Measurements from ENCODE around the gene DDB1.

The DDB1 gene

DNA sequence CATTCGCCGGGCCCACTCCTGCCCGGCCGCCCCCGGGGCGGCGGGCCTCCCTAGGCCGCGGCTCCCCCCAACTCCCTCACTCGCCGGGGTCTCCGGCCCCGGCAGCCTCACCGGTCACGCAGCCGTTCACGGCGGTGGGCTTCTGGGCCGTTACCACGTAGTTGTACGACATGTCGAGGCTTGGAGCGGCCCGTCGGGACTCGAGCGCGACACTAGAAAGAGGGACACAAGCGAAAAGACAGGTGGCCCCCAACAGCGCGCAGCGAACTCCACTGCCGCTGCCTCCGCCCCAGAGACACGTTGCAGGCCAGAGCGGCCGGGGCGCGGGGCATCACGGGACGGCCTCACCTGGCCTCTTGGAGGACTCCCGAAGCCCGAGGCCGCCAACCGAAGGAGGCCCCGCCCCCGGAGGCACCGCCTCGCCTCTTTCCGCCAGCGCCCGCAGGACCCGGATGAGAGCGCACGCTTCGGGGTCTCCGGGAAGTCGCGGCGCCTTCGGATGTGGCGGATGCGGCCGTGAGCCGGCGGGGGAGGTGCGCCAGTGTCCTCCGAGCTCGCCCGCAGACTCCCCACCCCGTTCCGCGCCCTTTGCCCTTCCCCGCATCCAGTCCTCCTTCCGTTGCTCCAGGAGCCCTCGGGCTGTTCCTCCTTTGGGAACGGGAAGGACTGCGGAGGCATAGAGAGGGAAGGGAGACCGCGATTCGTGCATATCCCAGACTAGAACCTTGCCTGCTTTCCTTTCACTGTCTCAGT, at the start of gene DDB1, which contains the start of gene TKFC:
TSS of gene DDB1 (minus strand) at position 309 of the 753 bp plus-strand sequence. CDS start at position 172, 137 bp downstream.
TSS of gene TKFC (plus strand) at position 432 of the 753 bp plus-strand sequence. CDS start 1,501 bp downstream, outside the sequence.
- TF ChIP-seq, protein P1, sequence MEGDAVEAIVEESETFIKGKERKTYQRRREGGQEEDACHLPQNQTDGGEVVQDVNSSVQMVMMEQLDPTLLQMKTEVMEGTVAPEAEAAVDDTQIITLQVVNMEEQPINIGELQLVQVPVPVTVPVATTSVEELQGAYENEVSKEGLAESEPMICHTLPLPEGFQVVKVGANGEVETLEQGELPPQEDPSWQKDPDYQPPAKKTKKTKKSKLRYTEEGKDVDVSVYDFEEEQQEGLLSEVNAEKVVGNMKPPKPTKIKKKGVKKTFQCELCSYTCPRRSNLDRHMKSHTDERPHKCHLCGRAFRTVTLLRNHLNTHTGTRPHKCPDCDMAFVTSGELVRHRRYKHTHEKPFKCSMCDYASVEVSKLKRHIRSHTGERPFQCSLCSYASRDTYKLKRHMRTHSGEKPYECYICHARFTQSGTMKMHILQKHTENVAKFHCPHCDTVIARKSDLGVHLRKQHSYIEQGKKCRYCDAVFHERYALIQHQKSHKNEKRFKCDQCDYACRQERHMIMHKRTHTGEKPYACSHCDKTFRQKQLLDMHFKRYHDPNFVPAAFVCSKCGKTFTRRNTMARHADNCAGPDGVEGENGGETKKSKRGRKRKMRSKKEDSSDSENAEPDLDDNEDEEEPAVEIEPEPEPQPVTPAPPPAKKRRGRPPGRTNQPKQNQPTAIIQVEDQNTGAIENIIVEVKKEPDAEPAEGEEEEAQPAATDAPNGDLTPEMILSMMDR (IDR thresholded peaks at IDR 0.05; ENCODE audit: insufficient read depth, missing control alignments) = no peak
- no peak for FAIRE-seq
- peak; percentile 98 for DNase-seq (ENCODE audit: insufficient read length, low spot score)

DNA sequence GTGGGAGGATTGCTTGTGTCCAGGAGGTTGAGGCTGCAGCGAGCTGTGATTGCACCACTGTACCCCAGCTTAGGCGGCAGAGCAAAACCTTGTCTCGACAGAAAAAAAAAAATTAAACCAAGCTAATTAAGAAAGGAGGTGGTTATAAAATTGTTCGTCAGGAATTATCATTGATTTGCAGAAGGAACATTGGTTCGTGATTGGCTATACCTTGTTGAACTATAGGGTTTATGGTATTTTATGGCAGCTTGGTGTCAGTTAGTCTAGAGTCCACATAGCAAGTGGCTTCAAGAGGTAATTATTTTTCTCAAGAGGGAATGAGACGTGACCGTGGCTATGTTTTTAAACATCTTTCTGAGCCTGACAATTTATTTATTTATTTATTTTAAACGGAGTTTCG, 48.0 kb upstream of the DDB1 start:
- DNase-seq (ENCODE audit: insufficient read length, low spot score) (no peak), FAIRE-seq (no peak)
- TF ChIP-seq, protein P1 (IDR thresholded peaks at IDR 0.05; ENCODE audit: insufficient read depth, missing control alignments) = no peak

DNA sequence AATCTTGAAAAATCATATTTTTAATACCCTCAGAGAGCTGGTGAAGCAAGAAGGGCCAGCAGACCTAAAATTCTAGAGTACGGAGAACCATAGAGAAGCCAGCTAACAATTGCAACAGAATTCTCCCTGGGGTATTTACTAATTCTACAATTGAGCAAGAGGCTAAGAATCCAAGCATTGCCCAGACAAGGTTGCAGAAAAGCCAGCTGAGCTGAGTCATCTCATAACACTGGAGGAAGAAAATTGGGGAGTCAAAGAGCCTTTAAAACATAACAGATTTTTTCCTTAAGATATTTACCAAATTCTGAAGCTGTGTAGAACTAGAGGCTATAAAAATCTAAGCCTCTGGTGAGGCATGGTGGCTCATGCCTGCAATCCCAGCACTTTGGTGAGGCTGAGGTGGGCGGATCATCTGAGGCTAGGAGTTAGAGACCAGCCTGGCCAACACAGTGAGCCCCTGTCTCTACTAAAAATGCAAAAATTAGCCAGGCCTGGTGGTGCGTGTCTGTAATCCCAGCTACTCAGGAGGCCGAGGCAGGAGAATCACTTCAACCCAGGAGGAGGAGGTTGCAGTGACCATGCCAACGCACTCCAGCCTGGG, 45.9 kb upstream of the DDB1 start:
- TF ChIP-seq, protein P1 (IDR thresholded peaks at IDR 0.05; ENCODE audit: insufficient read depth, missing control alignments) = no peak
- DNase-seq (ENCODE audit: insufficient read length, low spot score) (no peak), FAIRE-seq (no peak)

DNA sequence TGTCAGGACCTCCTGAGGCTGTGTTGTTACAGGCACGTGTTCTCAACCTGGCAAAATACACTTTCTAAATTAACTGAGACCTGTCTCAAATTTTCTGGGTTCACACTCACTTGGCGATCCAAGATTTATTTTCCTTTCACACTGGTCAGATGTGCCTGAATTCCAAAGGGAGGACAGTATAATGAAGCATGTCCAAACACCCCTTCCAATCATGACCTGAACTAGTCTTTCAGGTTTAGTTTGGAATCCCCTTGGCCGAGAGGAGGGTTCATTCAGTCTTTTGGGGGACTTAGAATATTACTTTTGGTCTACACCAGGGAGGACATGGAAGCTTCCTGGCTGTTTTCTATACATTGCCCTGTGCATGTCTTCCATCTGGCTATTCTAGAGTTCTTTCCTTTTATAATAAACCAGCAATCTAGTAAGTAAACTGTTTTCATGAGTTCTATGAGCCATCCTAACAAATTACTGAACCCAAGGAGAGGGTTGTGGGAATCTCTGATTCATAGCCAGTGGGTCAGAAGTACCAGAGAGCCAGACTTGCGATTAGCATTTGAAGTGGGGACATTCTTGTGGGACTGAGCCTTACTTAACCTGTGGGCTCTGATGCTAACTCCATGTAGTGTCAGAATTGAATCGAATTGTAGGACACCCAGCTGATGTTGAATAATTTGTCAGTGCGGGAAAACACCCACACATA, 44.7 kb upstream of the DDB1 start:
- DNase-seq (ENCODE audit: insufficient read length, low spot score) = no peak
- FAIRE-seq = no peak
- TF ChIP-seq, protein P1 (IDR thresholded peaks at IDR 0.05; ENCODE audit: insufficient read depth, missing control alignments) = no peak

DNA sequence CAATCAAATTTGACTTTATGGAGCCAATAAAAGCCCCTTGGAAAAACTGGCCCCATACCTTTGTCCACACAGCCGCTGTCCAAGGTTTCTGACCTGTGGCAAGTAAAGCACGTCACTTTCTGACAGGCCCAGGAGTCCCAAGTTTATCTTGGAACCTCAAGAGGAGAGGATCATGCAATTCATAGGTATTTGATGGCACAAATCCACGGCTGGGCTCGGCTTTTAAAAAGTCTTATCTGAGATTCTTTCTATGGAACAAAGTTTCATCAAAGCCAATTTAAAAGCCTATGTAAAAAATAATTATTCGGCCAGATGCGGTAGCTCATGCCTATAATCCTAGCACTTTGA, 42.8 kb upstream of the DDB1 start:
- no peak for DNase-seq (ENCODE audit: insufficient read length, low spot score)
- TF ChIP-seq, protein P1 (IDR thresholded peaks at IDR 0.05; ENCODE audit: insufficient read depth, missing control alignments) = no peak
- no peak for FAIRE-seq

DNA sequence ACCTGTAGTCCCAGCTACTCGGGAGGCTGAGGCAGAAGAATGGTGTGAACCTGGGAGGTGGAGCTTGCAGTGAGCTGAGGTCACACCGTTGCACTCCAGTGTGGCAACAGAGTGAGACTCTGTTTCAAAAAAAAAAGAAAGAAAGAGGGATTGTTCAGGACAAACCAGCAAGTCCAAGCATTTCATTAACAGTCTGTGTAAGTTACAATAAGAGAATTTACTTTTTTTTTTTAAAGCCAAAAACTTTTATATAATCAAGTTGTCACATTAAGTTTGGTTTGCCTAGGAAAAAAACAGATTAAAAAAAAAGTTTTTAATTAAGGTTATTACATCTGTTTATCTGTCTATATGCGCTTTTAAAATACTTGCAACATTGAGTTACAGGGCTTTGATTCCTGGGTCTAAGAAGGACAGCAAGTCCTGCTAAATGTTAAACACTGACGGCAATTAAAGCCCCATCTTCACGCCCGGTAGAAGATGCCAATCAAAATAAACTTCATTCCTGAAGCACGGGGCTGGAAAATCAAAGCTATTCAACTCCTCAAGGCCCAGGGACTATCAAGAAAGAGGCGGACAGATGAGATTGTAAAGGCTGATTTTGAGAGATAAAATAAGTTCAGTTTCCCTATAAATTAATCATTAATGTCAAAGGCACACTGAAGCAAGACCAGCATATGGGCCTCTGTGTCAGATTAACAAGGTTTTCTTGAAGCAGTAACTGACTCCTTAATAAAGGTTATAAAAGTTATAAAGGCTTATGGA, 39.9 kb upstream of the DDB1 start:
- DNase-seq (ENCODE audit: insufficient read length, low spot score) (no peak), FAIRE-seq (no peak)
- TF ChIP-seq, protein P1 (IDR thresholded peaks at IDR 0.05; ENCODE audit: insufficient read depth, missing control alignments) = no peak

Data from D721Med (cell line).